Astrocyte of the spinal cord (primary cell): ENCODE measurements around the gene PACSIN2.

Source experiments
- DNase-seq: peaks from one replicate; pipeline ENCODE4 v3.0.0; 2011; ENCODE audit warnings: low read depth, low spot score
- H3K4me3 ChIP-seq: 2 replicates; pipeline ENCODE4 v1.5.1; 2011; ENCODE audit warnings: low read depth, mild to moderate bottlenecking, low read length, moderate library complexity
- in situ Hi-C: cut with HindIII; loops from 2 replicates; pipeline ENCODE4 v1.10.0; 2017; ENCODE audit warnings: low sequenced_read_pairs
- TF ChIP-seq, protein P1 (sequence below): IDR thresholded peaks from 2 replicates; pipeline ENCODE4 v1.5.1; 2012; ENCODE audit warnings: low read depth, mild to moderate bottlenecking, low read length, inconsistent platforms

Gene PACSIN2

GRCh38 chr22:42895087-42895486, 119.9 kb downstream of the PACSIN2 start:
- TF ChIP-seq, protein P1, sequence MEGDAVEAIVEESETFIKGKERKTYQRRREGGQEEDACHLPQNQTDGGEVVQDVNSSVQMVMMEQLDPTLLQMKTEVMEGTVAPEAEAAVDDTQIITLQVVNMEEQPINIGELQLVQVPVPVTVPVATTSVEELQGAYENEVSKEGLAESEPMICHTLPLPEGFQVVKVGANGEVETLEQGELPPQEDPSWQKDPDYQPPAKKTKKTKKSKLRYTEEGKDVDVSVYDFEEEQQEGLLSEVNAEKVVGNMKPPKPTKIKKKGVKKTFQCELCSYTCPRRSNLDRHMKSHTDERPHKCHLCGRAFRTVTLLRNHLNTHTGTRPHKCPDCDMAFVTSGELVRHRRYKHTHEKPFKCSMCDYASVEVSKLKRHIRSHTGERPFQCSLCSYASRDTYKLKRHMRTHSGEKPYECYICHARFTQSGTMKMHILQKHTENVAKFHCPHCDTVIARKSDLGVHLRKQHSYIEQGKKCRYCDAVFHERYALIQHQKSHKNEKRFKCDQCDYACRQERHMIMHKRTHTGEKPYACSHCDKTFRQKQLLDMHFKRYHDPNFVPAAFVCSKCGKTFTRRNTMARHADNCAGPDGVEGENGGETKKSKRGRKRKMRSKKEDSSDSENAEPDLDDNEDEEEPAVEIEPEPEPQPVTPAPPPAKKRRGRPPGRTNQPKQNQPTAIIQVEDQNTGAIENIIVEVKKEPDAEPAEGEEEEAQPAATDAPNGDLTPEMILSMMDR = no peak
- in situ Hi-C loops = no loop called here
- H3K4me3 ChIP-seq = no peak overlapping the region
- DNase-seq = no peak

GRCh38 chr22:42893371-42894150, 121.4 kb downstream of the PACSIN2 start:
- TF ChIP-seq, protein P1 = no peak
- in situ Hi-C loops = no loop called here
- DNase-seq = no peak
- H3K4me3 ChIP-seq = no peak overlapping the region

GRCh38 chr22:42892571-42893316, 122.2 kb downstream of the PACSIN2 start:
- no peak overlapping the region for H3K4me3 ChIP-seq
- no peak for DNase-seq
- in situ Hi-C loops = no loop called here
- TF ChIP-seq, protein P1 = no peak

- no peak overlapping the region for H3K4me3 ChIP-seq
- in situ Hi-C loops = no loop called here
- no peak for DNase-seq
- TF ChIP-seq, protein P1 = no peak
Measured at GRCh38 chr22:42892156-42892555, 122.8 kb downstream of the PACSIN2 start.

- in situ Hi-C loops = no loop called here
- no peak for DNase-seq
- H3K4me3 ChIP-seq = no peak overlapping the region
- TF ChIP-seq, protein P1 = no peak
Measured at GRCh38 chr22:42891696-42892095, 123.3 kb downstream of the PACSIN2 start.

- DNase-seq = no peak
- in situ Hi-C loops = no loop called here
- H3K4me3 ChIP-seq = no peak overlapping the region
- TF ChIP-seq, protein P1 = no peak
Measured at GRCh38 chr22:42891008-42891407, 123.9 kb downstream of the PACSIN2 start.
